ENCODE measurements around the gene DCDC1. TPM values are rescaled to one million over a fixed set of nuclear protein-coding genes. Genes with fewer than 3 reads are reported as not detected.

The DCDC1 gene
- total RNA-seq, 4 donors from 2014 or later, result 0.05 to 0.81 (median 0.42) TPM; not detected in 1

DNA sequence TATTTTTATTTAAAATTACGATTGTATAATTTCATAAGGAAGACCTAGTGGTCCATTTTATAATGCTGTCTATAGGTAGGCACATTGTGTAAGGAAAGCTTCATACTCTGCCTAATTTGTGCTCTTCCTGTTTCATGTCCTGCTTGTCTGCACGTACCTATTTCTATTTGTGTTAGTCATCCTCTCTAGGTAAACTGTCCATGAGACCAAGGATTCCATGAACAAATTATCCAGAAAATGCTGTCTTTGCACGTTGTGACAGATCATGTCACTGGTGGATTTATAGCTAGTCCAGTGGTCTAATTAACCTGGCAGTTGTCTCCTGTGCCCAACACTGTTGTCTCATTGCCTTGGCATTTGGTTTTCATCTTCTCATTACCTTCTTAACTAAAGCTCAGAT, 44.8 kb upstream of the DCDC1 start:
- 73 to 78% methylated on average over 3 of the region's 3 CpGs for WGBS, 2 donors
- intact Hi-C loops (cut with DNase I; ENCODE audit: low total_unique reads), result no loop called here
- H3K4me3 ChIP-seq (ENCODE audit: low read depth, poor library complexity, severe bottlenecking), result no peak overlapping the region

GRCh38 chr11:31412946-31413345, 43.4 kb upstream of the DCDC1 start:
- H3K4me3 ChIP-seq (ENCODE audit: low read depth, poor library complexity, severe bottlenecking), result no peak overlapping the region
- intact Hi-C loops (cut with DNase I; ENCODE audit: low total_unique reads), result no loop called here
- TF ChIP-seq, protein P1, sequence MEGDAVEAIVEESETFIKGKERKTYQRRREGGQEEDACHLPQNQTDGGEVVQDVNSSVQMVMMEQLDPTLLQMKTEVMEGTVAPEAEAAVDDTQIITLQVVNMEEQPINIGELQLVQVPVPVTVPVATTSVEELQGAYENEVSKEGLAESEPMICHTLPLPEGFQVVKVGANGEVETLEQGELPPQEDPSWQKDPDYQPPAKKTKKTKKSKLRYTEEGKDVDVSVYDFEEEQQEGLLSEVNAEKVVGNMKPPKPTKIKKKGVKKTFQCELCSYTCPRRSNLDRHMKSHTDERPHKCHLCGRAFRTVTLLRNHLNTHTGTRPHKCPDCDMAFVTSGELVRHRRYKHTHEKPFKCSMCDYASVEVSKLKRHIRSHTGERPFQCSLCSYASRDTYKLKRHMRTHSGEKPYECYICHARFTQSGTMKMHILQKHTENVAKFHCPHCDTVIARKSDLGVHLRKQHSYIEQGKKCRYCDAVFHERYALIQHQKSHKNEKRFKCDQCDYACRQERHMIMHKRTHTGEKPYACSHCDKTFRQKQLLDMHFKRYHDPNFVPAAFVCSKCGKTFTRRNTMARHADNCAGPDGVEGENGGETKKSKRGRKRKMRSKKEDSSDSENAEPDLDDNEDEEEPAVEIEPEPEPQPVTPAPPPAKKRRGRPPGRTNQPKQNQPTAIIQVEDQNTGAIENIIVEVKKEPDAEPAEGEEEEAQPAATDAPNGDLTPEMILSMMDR (IDR thresholded peaks at IDR 0.05), result no peak
- TF ChIP-seq POLR2A (IDR thresholded peaks at IDR 0.05), result no peak
- DNase-seq (ENCODE audit: low spot score in 2 of 2), result no peak
- WGBS, 2 donors, result 94 to 98% methylated on average over 2 of the region's 2 CpGs

More for the DNA sequence above, 44.8 kb upstream of the DCDC1 start:
- no peak for TF ChIP-seq POLR2A (IDR thresholded peaks at IDR 0.05)
- TF ChIP-seq, protein P1 (IDR thresholded peaks at IDR 0.05), result no peak
- no peak for DNase-seq (ENCODE audit: low spot score in 2 of 2)

GRCh38 chr11:31408201-31408600, 38.7 kb upstream of the DCDC1 start:
- H3K4me3 ChIP-seq (ENCODE audit: low read depth, poor library complexity, severe bottlenecking), result no peak overlapping the region
- 96 to 98% methylated on average over 2 of the region's 2 CpGs for WGBS, 2 donors
- TF ChIP-seq, protein P1 (IDR thresholded peaks at IDR 0.05), result no peak
- no peak for TF ChIP-seq POLR2A (IDR thresholded peaks at IDR 0.05)
- no peak for DNase-seq (ENCODE audit: low spot score in 2 of 2)
- intact Hi-C loops (cut with DNase I; ENCODE audit: low total_unique reads), result no loop called here

DNA sequence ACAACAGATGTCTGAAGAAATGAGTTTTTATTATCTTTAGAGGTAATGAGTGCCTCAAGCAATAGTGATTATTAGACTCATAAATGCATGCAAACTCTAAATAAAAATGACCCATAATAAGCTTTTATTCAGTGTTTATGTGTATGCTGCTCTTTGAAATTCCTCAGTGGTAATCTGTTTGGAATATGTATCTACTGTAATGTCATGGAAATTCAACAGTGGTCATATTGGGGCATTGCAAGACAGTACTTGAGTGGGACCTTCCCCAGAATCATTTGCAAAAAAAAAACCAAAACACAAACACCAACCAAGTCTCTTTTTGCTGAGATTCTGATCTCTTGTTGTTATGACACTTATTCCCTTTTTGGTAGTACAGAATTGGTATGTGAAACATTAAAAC, 35.1 kb upstream of the DCDC1 start:
- no peak for DNase-seq (ENCODE audit: low spot score in 2 of 2)
- intact Hi-C loops (cut with DNase I; ENCODE audit: low total_unique reads), result no loop called here
- no peak overlapping the region for H3K4me3 ChIP-seq (ENCODE audit: low read depth, poor library complexity, severe bottlenecking)
- TF ChIP-seq, protein P1 (IDR thresholded peaks at IDR 0.05), result no peak
- TF ChIP-seq POLR2A (IDR thresholded peaks at IDR 0.05), result no peak

DNA sequence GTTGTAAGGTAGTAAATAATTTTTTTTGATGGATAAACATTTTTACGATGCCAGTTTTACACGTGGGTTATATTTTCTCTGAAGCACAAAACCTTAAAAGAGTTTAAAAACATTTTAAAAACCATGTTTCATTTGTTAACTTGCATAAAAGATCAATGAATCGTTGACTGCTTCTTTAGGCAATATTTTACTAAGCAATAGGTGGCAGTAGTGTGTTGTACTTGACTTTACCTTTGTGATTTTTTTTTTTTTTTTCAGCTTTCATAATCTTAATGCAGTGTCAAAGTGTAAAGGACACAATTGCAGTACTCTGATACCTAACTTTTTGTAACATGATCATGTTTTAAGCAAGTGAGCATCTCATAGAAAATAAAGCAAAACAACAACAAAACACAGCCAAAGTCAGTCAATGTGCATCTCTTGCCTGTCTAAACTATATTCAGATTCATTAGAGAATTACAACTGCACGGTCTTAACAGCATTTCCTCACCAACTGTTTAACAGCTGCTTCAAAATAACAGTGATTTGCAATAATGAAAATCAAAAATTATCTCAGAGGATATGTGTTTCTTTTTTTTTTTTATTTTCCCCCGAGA, 27.8 kb upstream of the DCDC1 start:
- DNase-seq (ENCODE audit: low spot score in 2 of 2), result no peak
- intact Hi-C loops (cut with DNase I; ENCODE audit: low total_unique reads), result no loop called here
- WGBS, 2 donors, result 51 to 54% methylated on average over 5 of the region's 5 CpGs
- H3K4me3 ChIP-seq (ENCODE audit: low read depth, poor library complexity, severe bottlenecking), result no peak overlapping the region
- TF ChIP-seq, protein P1 (IDR thresholded peaks at IDR 0.05), result no peak
- no peak for TF ChIP-seq POLR2A (IDR thresholded peaks at IDR 0.05)

- DNase-seq (ENCODE audit: low spot score in 2 of 2), result no peak
- WGBS, 2 donors, result 65 to 68% methylated on average over 2 of the region's 2 CpGs
- no peak for TF ChIP-seq POLR2A (IDR thresholded peaks at IDR 0.05)
- TF ChIP-seq, protein P1 (IDR thresholded peaks at IDR 0.05), result no peak
- intact Hi-C loops (cut with DNase I; ENCODE audit: low total_unique reads), result no loop called here
- no peak overlapping the region for H3K4me3 ChIP-seq (ENCODE audit: low read depth, poor library complexity, severe bottlenecking)
Observed at GRCh38 chr11:31387379-31387778, 17.8 kb upstream of the DCDC1 start.

Data from lower leg skin (tissue), 4 donors.